Body of pancreas (tissue), 4 donors: ENCODE data around the gene CX3CL1. TPM values are rescaled to one million over a fixed set of nuclear protein-coding genes. Genes with fewer than 3 reads are reported as not detected.

Experiments
- ATAC-seq: fragments of 150-250 bp; one replicate; pipeline ENCODE4 v1.9.1; 2016
- DNase-seq, 4 donors: peaks; one replicate each; pipeline ENCODE4 v3.0.0-alpha.2; 2019
- H3K27ac ChIP-seq, 4 donors: fragments of 200-600 bp; sonication (generic); 1 replicate in 3 of 4; 2 replicates in 1 of 4; pipeline versions ENCODE4 v1.5.1 to v1.6.1; 2016 to 2019; ENCODE audit warnings: mild to moderate bottlenecking in 1 of 4, mixed read lengths in 1 of 4, moderate library complexity in 1 of 4
- H3K27me3 ChIP-seq, 2 donors: fragments of 200-600 bp; sonication (generic); one replicate each; pipeline ENCODE4 v1.6.0; 2016; ENCODE audit warnings: mild to moderate bottlenecking in 1 of 2
- H3K36me3 ChIP-seq, 2 donors: fragments of 200-600 bp; sonication (generic); replicated peaks in 1 of 2; 2 replicates each; pipeline ENCODE4 v1.5.1; 2016; ENCODE audit warnings: low read depth in 2 of 2; ENCODE audit not compliant: insufficient read depth in 1 of 2
- H3K4me1 ChIP-seq: fragments of 200-600 bp; sonication (generic); one replicate; pipeline ENCODE4 v1.6.0; 2016
- H3K4me3 ChIP-seq, 2 donors: fragments of 200-600 bp; sonication (generic); 1 replicate in 1 of 2; 2 replicates in 1 of 2; pipeline ENCODE4 v1.5.1; 2016 to 2019
- H3K9me3 ChIP-seq, 3 donors: fragments of 200-600 bp; sonication (generic); 1 replicate in 2 of 3; 2 replicates in 1 of 3; pipeline ENCODE4 v1.5.1; 2016
- POLR2A ChIP-seq, 3 donors: fragments of 450-650 bp; IDR thresholded peaks; one replicate each; pipeline ENCODE4 v1.6.1; 2016; ENCODE audit warnings: antibody characterized with exemption in 3 of 3, mild to moderate bottlenecking in 2 of 3
- WGBS, 2 donors: methylation state at CpG; one replicate each; pipeline ENCODE4 v1.1.5; 2017; 5-methylcytosine and 5-hydroxymethylcytosine counted together
- intact Hi-C: fragments of 100-400 bp; cut with DNase I; formaldehyde crosslinking; loops from one replicate; pipeline ENCODE4 v1.15.1; 2023
- total RNA-seq, 2 donors: library from RNA; depleted of rRNA; stranded (reverse); fragments of >200 nt; gene quantifications; one replicate each; pipeline ENCODE4 v1.1.0, GENCODE V29; 2016
- TF ChIP-seq, protein P1 (sequence below), 7 experiments: fragments of 450-650 bp in 4 of 7; fragments of 200-600 bp in 3 of 7; sonication (generic) in 3 of 7; IDR thresholded peaks; one replicate each; pipeline ENCODE4 v1.5.1; 2016 to 2019; ENCODE audit warnings: antibody characterized with exemption in 7 of 7

The CX3CL1 gene
- total RNA-seq, 2 donors from 2014 or later: 14.5 to 19.1 TPM

GRCh38 chr16:57413301-57413730 lies 41.0 kb downstream of the CX3CL1 start:
- TF ChIP-seq, protein P1, sequence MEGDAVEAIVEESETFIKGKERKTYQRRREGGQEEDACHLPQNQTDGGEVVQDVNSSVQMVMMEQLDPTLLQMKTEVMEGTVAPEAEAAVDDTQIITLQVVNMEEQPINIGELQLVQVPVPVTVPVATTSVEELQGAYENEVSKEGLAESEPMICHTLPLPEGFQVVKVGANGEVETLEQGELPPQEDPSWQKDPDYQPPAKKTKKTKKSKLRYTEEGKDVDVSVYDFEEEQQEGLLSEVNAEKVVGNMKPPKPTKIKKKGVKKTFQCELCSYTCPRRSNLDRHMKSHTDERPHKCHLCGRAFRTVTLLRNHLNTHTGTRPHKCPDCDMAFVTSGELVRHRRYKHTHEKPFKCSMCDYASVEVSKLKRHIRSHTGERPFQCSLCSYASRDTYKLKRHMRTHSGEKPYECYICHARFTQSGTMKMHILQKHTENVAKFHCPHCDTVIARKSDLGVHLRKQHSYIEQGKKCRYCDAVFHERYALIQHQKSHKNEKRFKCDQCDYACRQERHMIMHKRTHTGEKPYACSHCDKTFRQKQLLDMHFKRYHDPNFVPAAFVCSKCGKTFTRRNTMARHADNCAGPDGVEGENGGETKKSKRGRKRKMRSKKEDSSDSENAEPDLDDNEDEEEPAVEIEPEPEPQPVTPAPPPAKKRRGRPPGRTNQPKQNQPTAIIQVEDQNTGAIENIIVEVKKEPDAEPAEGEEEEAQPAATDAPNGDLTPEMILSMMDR (IDR thresholded peaks at IDR 0.05): no peak
- TF ChIP-seq POLR2A (IDR thresholded peaks at IDR 0.05): no peak
- no peak for DNase-seq
- no peak for ATAC-seq
- Histone ChIP-seq H3K4me3 (no peak overlapping the region), H3K27ac (no peak overlapping the region), H3K9me3 (no peaks in the 10 kb centered on the region), H3K27me3 (no peaks in the 10 kb centered on the region), H3K4me1 (peaks cover 10% of the 10 kb centered on the region), H3K36me3 (no peaks in the 10 kb centered on the region)
- intact Hi-C loops: no loop called here
- 70 to 100% methylated on average over 2 to 5 of the region's 5 CpGs for WGBS, 2 donors

- TF ChIP-seq, protein P1 (IDR thresholded peaks at IDR 0.05): no peak
- TF ChIP-seq POLR2A (IDR thresholded peaks at IDR 0.05): no peak
These were observed 41.4 kb downstream of the CX3CL1 start for GRCh38 chr16:57413733-57414132.

GRCh38 chr16:57416084-57416483 lies 43.8 kb downstream of the CX3CL1 start:
- ATAC-seq: no peak
- intact Hi-C loops: loop anchor here (2.0 to 5.0 kb wide), 2 partner anchors 101 to 113 kb away; no protein-coding TSS in a partner anchor
- no peak overlapping the region for H3K27ac ChIP-seq
- 71 to 81% methylated on average over 6 to 13 of the region's 16 CpGs for WGBS, 2 donors
- TF ChIP-seq POLR2A (IDR thresholded peaks at IDR 0.05): no peak
- TF ChIP-seq, protein P1 (IDR thresholded peaks at IDR 0.05): no peak
- no peaks in the 10 kb centered on the region for H3K36me3 ChIP-seq
- no peak for DNase-seq
- H3K9me3 ChIP-seq: no peaks in the 10 kb centered on the region
- no peak overlapping the region for H3K4me3 ChIP-seq
- H3K4me1 ChIP-seq: peaks cover 18% of the 10 kb centered on the region
- H3K27me3 ChIP-seq: no peaks in the 10 kb centered on the region

More at GRCh38 chr16:57413733-57414132, 41.4 kb downstream of the CX3CL1 start:
- 52 to 66% methylated on average over 4 to 7 of the region's 7 CpGs for WGBS, 2 donors
- Histone ChIP-seq H3K27me3 (no peaks in the 10 kb centered on the region), H3K27ac (no peak overlapping the region), H3K4me3 (no peak overlapping the region), H3K4me1 (peaks cover 12% of the 10 kb centered on the region), H3K9me3 (no peaks in the 10 kb centered on the region), H3K36me3 (no peaks in the 10 kb centered on the region)
- DNase-seq (no peak), ATAC-seq (no peak)
- intact Hi-C loops: no loop called here

GRCh38 chr16:57419506-57419905 lies 47.2 kb downstream of the CX3CL1 start:
- Histone ChIP-seq H3K27me3 (no peaks in the 10 kb centered on the region), H3K36me3 (no peaks in the 10 kb centered on the region), H3K4me3 (no peak overlapping the region), H3K27ac (no peak overlapping the region), H3K9me3 (no peaks in the 10 kb centered on the region), H3K4me1 (peaks cover 23% of the 10 kb centered on the region)
- no peak for TF ChIP-seq POLR2A (IDR thresholded peaks at IDR 0.05)
- TF ChIP-seq, protein P1 (IDR thresholded peaks at IDR 0.05): no peak
- intact Hi-C loops: loop anchor here (5.0 kb wide), 1 partner anchor 98 kb away; no protein-coding TSS in a partner anchor
- ATAC-seq (no peak), DNase-seq (no peak)
- 55 to 59% methylated on average over 6 of the region's 6 CpGs for WGBS, 2 donors
